OCI-LY3 (cell line): ENCODE measurements around the gene RELCH.
A peak's percentile ranks its signal among the peaks of the same experiment; 100 is the strongest.

Experiments used
- H2AFZ ChIP-seq: fragments of 200-600, 300-600 bp; shearing (Covaris generic); 2 replicates; pipeline ENCODE4 v1.6.0; 2014; ENCODE audit warnings: antibody characterized with exemption, low read depth, low read length
- H3K27ac ChIP-seq: fragments of 200-600, 300-600 bp; sonication (generic); 2 replicates; pipeline ENCODE4 v1.5.1; 2014; ENCODE audit warnings: mild to moderate bottlenecking, low read length, moderate library complexity, mixed read lengths
- H3K27me3 ChIP-seq: fragments of 200-600, 300-600 bp; sonication (generic); 2 replicates; pipeline ENCODE4 v1.6.1; 2014; ENCODE audit warnings: low read depth, low read length, mixed read lengths
- H3K36me3 ChIP-seq: fragments of 200-600, 300-600 bp; sonication (generic); replicated peaks from 2 replicates; pipeline ENCODE3; 2014; ENCODE audit warnings: low read depth, low read length, mixed read lengths
- H3K4me1 ChIP-seq: fragments of 300-600, 200-600 bp; sonication (generic); 2 replicates; pipeline ENCODE4 v1.6.1; 2014; ENCODE audit warnings: low read length, mixed read lengths
- H3K4me2 ChIP-seq: fragments of 200-600, 300-600 bp; sonication (generic); 2 replicates; pipeline ENCODE4 v1.6.1; 2014; ENCODE audit warnings: low read length, mixed read lengths
- H3K4me3 ChIP-seq: fragments of 300-600, 200-600 bp; sonication (generic); 2 replicates; pipeline ENCODE4 v1.5.1; 2014; ENCODE audit warnings: antibody characterized with exemption, mild to moderate bottlenecking, low read length, moderate library complexity
- H3K79me2 ChIP-seq: fragments of 300-600, 200-600 bp; shearing (Covaris generic); 2 replicates; pipeline ENCODE4 v1.6.1; 2014; ENCODE audit warnings: mild to moderate bottlenecking, low read length, mixed read lengths
- H3K9ac ChIP-seq: fragments of 300-600, 200-600 bp; shearing (Covaris generic); 2 replicates; pipeline ENCODE4 v1.6.0; 2014; ENCODE audit warnings: mild to moderate bottlenecking, low read length, moderate library complexity
- H3K9me3 ChIP-seq: fragments of 200-600, 300-600 bp; shearing (Covaris generic); 2 replicates; pipeline ENCODE4 v1.6.1; 2014; ENCODE audit warnings: low read length, mixed read lengths; ENCODE audit not compliant: insufficient read depth
- H4K20me1 ChIP-seq: fragments of 200-600, 300-600 bp; sonication (generic); 2 replicates; pipeline ENCODE4 v1.6.1; 2016; ENCODE audit warnings: low read length, mixed read lengths; ENCODE audit not compliant: insufficient read depth
- CTCF ChIP-seq: fragments of 200-600, 300-600 bp; sonication (generic); IDR thresholded peaks from 2 replicates; pipeline ENCODE4 v1.5.1; 2014; ENCODE audit warnings: antibody characterized with exemption, low read length, low read depth
- EZH2phosphoT487 ChIP-seq: fragments of 200-600 bp; shearing (Covaris generic); IDR thresholded peaks from 2 replicates; pipeline ENCODE4 v1.6.1; 2018; ENCODE audit warnings: antibody characterized with exemption, mixed run types, low read depth

Gene RELCH

GRCh38 chr18:62187543-62188510 lies 772 bp downstream of the RELCH start:
- H3K27ac ChIP-seq: peak overlapping the region; percentile 40

GRCh38 chr18:62189208-62189607 lies 2.2 kb downstream of the RELCH start:
- Histone ChIP-seq H3K4me3 (peak overlapping the region; percentile 83), H3K9ac (0 out of 2 replicates have a peak overlapping the region, but pooled peaks have one; percentile 3), H4K20me1 (peaks cover 47% of the 10 kb centered on the region), H3K4me2 (peak overlapping the region; percentile 84), H3K27me3 (no peaks in the 10 kb centered on the region), H2AFZ (no peak overlapping the region), H3K79me2 (peaks cover 77% of the 10 kb centered on the region), H3K27ac (no peak overlapping the region), H3K9me3 (no peaks in the 10 kb centered on the region), H3K4me1 (peaks cover 26% of the 10 kb centered on the region), H3K36me3 (peaks cover 6% of the 10 kb centered on the region)
- TF ChIP-seq CTCF (no peak), EZH2phosphoT487 (no peak)

More at GRCh38 chr18:62187543-62188510, 772 bp downstream of the RELCH start:
- Histone ChIP-seq H3K4me1 (peaks cover 26% of the 10 kb centered on the region), H3K36me3 (peaks cover 6% of the 10 kb centered on the region), H3K9me3 (no peaks in the 10 kb centered on the region), H3K9ac (peak overlapping the region; percentile 76), H4K20me1 (peaks cover 39% of the 10 kb centered on the region), H3K27me3 (no peaks in the 10 kb centered on the region), H3K4me2 (peak overlapping the region; percentile 84), H3K79me2 (peaks cover 67% of the 10 kb centered on the region), H3K4me3 (peak overlapping the region; percentile 83), H2AFZ (peak overlapping the region; percentile 86)
- no peak for TF ChIP-seq EZH2phosphoT487
- TF ChIP-seq CTCF: peak; percentile 43

- Histone ChIP-seq H3K9ac (no peak overlapping the region), H3K9me3 (no peaks in the 10 kb centered on the region), H3K36me3 (no peaks in the 10 kb centered on the region), H3K27ac (no peak overlapping the region), H3K4me1 (no peaks in the 10 kb centered on the region), H4K20me1 (peaks cover 59% of the 10 kb centered on the region), H3K4me2 (no peak overlapping the region), H3K79me2 (peaks cover 84% of the 10 kb centered on the region), H3K27me3 (no peaks in the 10 kb centered on the region), H3K4me3 (no peak overlapping the region), H2AFZ (no peak overlapping the region)
- TF ChIP-seq EZH2phosphoT487 (no peak), CTCF (peak; percentile 39; the same call in 1 of the 2 replicates)
Measured at GRCh38 chr18:62196079-62196478, 9.0 kb downstream of the RELCH start.

GRCh38 chr18:62196980-62197379 lies 9.9 kb downstream of the RELCH start:
- Histone ChIP-seq H3K4me2 (no peak overlapping the region), H3K79me2 (peaks cover 80% of the 10 kb centered on the region), H3K27ac (no peak overlapping the region), H2AFZ (no peak overlapping the region), H3K9ac (no peak overlapping the region), H3K36me3 (no peaks in the 10 kb centered on the region), H3K9me3 (no peaks in the 10 kb centered on the region), H3K27me3 (no peaks in the 10 kb centered on the region), H3K4me3 (no peak overlapping the region), H4K20me1 (peaks cover 54% of the 10 kb centered on the region), H3K4me1 (no peaks in the 10 kb centered on the region)
- no peak for TF ChIP-seq EZH2phosphoT487
- TF ChIP-seq CTCF: no peak
